GM18868 (cell line): ENCODE results near the gene HSPB7.
"Not testable (repeated sequence)": the region's sequence is repeated elsewhere in the genome, so short reads cannot be mapped to it uniquely, and the experiment has no call there.

Experiments
- ATAC-seq: cut with Tn5 transposase; IDR thresholded peaks from one replicate; pipeline ENCODE4 v1.9.1; 2021; ENCODE audit warnings: mild to moderate bottlenecking, moderate library complexity; ENCODE audit not compliant: unreplicated experiment

HSPB7 gene

DNA sequence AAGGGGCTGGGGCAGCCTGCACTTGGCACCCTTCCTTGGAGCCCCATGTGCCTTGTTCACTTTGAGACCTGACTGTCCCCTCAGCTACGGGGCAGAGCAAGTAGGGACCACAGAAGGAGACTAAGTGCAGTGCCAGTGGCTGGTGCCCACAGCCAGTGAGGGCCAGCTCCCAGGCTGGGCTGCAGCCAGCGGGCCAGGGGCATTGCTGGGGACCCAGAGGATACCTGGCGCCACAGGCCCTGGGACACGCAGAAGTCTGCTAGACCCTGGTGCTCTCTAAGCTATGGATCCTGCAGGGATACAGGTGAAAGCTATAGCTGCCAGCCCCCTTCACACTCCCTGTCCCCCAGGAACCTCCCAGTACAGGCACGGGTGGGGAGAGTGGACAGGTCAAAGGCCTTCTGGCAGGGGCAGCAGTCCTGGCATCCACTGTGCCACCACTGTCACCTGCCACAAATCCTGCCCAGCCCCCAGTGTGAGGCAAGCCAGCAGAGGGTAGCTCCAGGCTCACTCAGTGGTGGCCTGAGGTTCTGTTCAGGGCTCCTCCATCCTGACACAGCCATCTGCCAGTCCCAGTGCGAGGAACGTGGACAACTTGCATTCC is 5.3 kb upstream of the HSPB7 start:
- ATAC-seq: no peak

DNA sequence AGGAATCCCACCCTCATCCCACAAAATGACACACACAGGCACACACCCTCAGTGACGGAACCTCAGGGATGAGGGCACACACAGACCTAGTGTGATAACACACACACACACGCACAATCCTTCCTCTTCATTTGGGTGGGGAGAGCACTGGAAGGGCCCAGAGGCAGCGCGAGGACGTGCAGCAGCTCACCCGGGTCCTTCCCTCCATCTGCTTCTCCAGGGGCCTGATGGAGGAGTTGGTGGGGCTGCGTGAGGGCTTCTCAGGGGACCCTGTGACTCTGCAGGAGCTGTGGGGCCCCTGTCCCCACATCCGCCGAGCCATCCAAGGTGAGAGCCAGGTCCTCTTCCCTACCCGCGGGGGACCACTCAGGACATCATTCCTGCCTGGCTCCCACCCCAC is 4.5 kb upstream of the HSPB7 start:
- no peak for ATAC-seq

GRCh38 chr1:16021681-16022080 is 3.8 kb upstream of the HSPB7 start, which contains the start of gene CLCNKA:
CLCNKA (plus strand) TSS chr1:16022036; CDS start chr1:16022620, 584 bp downstream.
- no peak for ATAC-seq

DNA sequence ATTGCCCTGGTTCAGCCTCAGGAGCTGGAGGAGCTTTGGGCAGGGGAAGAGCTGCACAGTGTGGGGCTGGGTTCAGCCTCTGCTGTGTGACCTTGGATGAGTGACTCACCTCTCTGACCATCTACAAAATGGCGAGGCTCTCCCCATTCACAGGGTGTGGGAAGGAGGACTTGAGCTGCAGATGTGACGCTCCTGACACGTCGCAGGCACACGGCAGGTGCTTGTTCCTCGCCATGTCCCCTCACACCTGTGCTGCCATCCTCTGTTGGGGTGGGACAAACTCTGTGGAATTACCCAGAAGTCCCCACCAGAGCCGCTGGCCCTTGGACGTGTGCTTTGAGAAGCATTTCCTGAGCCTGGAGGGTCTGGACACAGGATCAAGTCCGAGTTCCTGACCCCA is 3.0 kb upstream of the HSPB7 start:
- not testable (repeated sequence) for ATAC-seq

GRCh38 chr1:16020325-16020724 is 2.5 kb upstream of the HSPB7 start:
- ATAC-seq: no peak

DNA sequence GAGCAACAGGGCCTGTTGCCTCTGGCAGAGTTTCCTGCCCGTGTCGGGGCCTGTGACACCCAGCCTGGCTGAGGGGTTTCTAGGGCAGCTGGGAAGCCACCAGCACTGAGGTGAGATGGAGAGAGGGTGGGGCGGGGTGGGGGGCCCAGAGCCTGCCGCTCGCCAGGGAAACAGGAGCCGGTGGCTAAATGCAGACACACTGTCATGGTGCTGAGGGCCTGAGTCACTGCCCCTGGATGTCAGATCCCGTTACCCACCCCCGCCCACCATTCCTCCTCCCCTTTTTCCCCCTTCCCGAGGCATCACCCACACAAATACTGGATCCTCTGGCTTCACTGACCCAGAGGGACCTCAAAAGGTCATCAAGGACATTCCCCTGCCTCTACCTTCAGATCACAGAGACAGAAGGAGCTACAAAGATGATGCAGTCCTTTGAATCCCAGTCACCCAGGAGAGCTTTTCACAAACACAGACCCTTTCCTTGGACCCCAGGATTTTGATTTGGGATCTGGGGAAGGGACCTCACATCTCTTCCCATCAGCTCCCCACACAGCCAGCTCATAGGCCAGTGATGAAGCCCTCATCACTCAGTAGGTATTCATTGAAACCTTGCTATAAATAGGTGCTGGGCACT is 1.9 kb upstream of the HSPB7 start:
- ATAC-seq: no peak

GRCh38 chr1:16018749-16019643 is 1.2 kb upstream of the HSPB7 start:
- ATAC-seq: no peak

DNA sequence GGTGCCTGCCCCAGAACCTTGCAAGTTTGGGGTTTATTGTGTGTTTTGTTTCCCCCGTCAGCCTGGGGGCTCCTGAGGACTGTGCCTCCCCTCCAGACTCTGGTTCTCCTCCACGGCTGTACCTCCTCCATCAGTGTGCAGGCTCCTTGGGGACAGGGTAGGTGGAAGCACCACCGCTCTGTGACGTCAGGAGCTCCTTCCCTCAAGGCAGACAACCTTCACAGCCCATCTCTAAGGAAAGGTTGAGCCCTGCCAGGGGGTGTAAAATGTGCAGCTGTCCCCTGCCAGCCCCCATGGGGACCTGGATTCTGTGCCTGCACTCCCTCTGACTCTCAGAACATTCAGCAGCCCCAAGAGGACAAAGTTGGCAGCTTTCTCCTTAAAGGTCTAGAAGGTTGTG is 465 bp upstream of the HSPB7 start:
- ATAC-seq: no peak

GRCh38 chr1:16017076-16017460 is 775 bp downstream of the HSPB7 start:
- ATAC-seq: no peak

- ATAC-seq: no peak
Observed at GRCh38 chr1:16015960-16016901, 1.6 kb downstream of the HSPB7 start.

GRCh38 chr1:16015491-16015890 is 2.4 kb downstream of the HSPB7 start:
- no peak for ATAC-seq

- ATAC-seq: peak; percentile 41
Observed at GRCh38 chr1:16014509-16015482, 3.0 kb downstream of the HSPB7 start.

DNA sequence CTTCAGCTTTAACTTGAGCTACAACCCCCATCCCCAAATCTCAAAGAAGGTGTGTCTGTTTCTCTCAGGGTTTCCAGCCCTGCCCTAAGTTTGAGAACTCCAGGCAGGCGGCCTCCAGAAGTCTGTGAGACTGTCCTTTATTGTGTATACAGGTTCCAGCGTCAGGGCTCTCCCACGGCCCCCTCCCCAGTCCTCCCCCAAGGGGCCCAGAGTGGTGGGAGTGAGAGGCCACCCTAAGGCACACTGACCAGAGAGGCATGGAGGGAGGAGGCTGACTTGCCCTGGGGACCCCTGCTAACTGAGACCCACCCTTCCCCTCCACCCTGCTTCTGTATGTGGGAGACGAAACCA is 4.0 kb downstream of the HSPB7 start:
- no peak for ATAC-seq

GRCh38 chr1:16013220-16013907 is 4.5 kb downstream of the HSPB7 start:
- ATAC-seq: no peak

- no peak for ATAC-seq
Observed at GRCh38 chr1:16012590-16013219, 5.1 kb downstream of the HSPB7 start.

DNA sequence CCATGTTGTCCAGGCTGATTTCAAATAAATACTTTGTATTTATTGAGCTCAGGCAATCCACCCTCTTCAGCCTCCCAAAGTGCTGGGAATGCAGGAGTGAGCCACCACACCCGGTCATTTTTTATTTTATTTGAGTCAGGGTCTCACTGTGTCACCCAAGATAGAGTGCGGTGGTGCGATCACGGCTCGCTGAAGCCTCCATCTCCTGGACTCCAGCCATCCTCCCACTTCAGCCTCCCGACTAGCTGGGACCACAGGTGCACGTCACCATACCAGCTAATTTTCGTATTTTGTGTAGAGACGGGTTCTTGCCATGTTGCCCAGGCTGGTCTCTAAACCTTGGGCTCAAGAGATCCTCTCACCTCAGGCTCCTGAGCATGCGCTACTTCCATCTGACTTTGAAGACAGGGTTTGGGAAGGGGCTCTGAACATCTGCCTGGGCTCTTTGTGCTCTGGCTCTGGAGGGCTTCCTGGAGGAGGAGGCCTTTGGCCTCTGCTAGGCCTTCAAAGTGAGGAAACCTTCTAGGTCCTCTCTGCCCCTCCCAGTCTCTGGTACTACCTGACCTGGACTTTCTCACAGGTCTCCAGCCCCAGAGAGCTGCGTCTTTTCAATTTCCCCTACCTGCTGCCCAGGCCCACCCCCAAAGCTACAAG is 5.8 kb downstream of the HSPB7 start:
- ATAC-seq: no peak

- ATAC-seq: no peak
Observed at GRCh38 chr1:16010837-16011236, 7.0 kb downstream of the HSPB7 start.

DNA sequence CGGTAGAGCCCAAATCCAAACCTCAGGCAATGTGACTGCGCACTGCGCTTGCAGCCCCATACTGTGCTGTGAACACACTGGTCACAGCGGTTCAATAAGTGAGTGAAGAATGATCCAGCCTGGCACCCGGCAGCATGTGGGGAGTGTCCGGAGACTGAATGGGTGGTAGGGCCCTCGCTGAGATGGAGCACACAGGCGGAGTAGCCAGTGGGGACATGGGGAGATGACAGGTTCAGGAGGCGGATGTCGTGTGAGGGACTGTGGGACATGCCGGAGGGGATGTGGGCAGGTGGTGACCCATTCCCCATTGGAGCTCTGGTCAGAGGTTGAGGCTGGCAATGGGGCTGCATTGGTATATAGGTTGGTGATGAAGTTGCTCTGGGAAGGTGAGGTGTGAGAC is 8.2 kb downstream of the HSPB7 start:
- no peak for ATAC-seq
